ENCODE measurements around the gene ARFGEF3. TPM values are rescaled to one million over a fixed set of nuclear protein-coding genes. Genes with fewer than 3 reads are reported as not detected.

The ARFGEF3 gene
- total and polyA plus RNA-seq, 2 donors (not counting 1 experiment from before 2014, with no cell fraction given): not detected

- no peak for DNase-seq
- Mint-ChIP-seq H3K4me3 (no peak overlapping the region), H3K4me1 (no peaks in the 10 kb centered on the region), H3K27me3 (peaks cover 21% of the 10 kb centered on the region), H3K9me3 (ENCODE audit: insufficient read depth) (no peaks in the 10 kb centered on the region), H3K27ac (no peak overlapping the region)
- 62% methylated on average over 2 of the region's 7 CpGs for WGBS (ENCODE audit: insufficient coverage)
- CTCF ChIA-PET: interaction anchor here (1.0 kb wide), 1 partner anchor 177 kb away, joined by 4 read pairs; no protein-coding TSS in a partner anchor
- H3K9ac ChIP-seq (ENCODE audit: low read length): no peak overlapping the region
- intact Hi-C loops (cut with micrococcal nuclease): no loop called here
- TF ChIP-seq EZH2 (IDR thresholded peaks at IDR 0.05; ENCODE audit: borderline replicate concordance, insufficient read depth, low read depth, low read length, poor library complexity, severe bottlenecking) (no peak), CTCF (IDR thresholded peaks at IDR 0.05) (no peak)
- no peak overlapping the region for H3K27ac ChIP-seq (ENCODE audit: low read length in 2 of 2)
- no peak overlapping the region for H3K4me2 ChIP-seq (replicated peaks; ENCODE audit: low read depth, low read length, poor library complexity, severe bottlenecking)
- no peak for ATAC-seq (ENCODE audit: low read depth)
- H3K27me3 ChIP-seq (replicated peaks in 1 of 4; ENCODE audit: control extremely low read depth in 1 of 4, control insufficient read depth in 3 of 4, insufficient read depth in 4 of 4, low read length in 3 of 4): peaks cover 0 to 6% (median 0%) of the 10 kb centered on the region in 4 experiments
- H4K20me1 ChIP-seq (ENCODE audit: control insufficient read depth, insufficient read depth, low read length, poor library complexity, severe bottlenecking): no peaks in the 10 kb centered on the region
- peaks cover 0 to 2% (median 0%) of the 10 kb centered on the region in 3 donors for H3K9me3 ChIP-seq (ENCODE audit: control extremely low read depth in 1 of 3, control insufficient read depth in 2 of 3, insufficient read depth in 1 of 3, low read length in 2 of 3)
- no peak overlapping the region for H3K4me3 ChIP-seq (ENCODE audit: control extremely low read depth in 1 of 5, extremely low read depth in 1 of 5, insufficient read depth in 1 of 5, low read depth in 2 of 5, low read length in 4 of 5)
- H3K36me3 ChIP-seq (replicated peaks in 1 of 2; ENCODE audit: control extremely low read depth in 1 of 2, control insufficient read depth in 1 of 2, extremely low read depth in 1 of 2, insufficient read depth in 2 of 2, low read length in 1 of 2): no peaks in the 10 kb centered on the region
- POLR2A ChIA-PET: no interaction called here
- no peaks in the 10 kb centered on the region for H3K79me2 ChIP-seq (ENCODE audit: control insufficient read depth, insufficient read depth, low read length)
- no peaks in the 10 kb centered on the region for H3K4me1 ChIP-seq (ENCODE audit: control insufficient read depth in 2 of 2, insufficient read depth in 2 of 2, low read length in 2 of 2)
- no peak overlapping the region for H2AFZ ChIP-seq (ENCODE audit: insufficient read depth, low read depth, low read length, poor library complexity, severe bottlenecking)
Measured at GRCh38 chr6:138293428-138294395, 132.0 kb downstream of the ARFGEF3 start.

- no peak overlapping the region for H3K27ac Mint-ChIP-seq
- Histone ChIP-seq H3K79me2 (ENCODE audit: control insufficient read depth, insufficient read depth, low read length) (no peaks in the 10 kb centered on the region), H3K4me1 (ENCODE audit: control insufficient read depth in 2 of 2, insufficient read depth in 2 of 2, low read length in 2 of 2) (no peaks in the 10 kb centered on the region), H3K9me3 (ENCODE audit: control extremely low read depth in 1 of 3, control insufficient read depth in 2 of 3, insufficient read depth in 1 of 3, low read length in 2 of 3) (peaks cover 0 to 2% (median 0%) of the 10 kb centered on the region in 3 donors), H3K36me3 (replicated peaks in 1 of 2; ENCODE audit: control extremely low read depth in 1 of 2, control insufficient read depth in 1 of 2, extremely low read depth in 1 of 2, insufficient read depth in 2 of 2, low read length in 1 of 2) (no peaks in the 10 kb centered on the region), H3K9ac (ENCODE audit: low read length) (no peak overlapping the region), H3K4me2 (replicated peaks; ENCODE audit: low read depth, low read length, poor library complexity, severe bottlenecking) (no peak overlapping the region), H4K20me1 (ENCODE audit: control insufficient read depth, insufficient read depth, low read length, poor library complexity, severe bottlenecking) (no peaks in the 10 kb centered on the region), H3K27ac (ENCODE audit: low read length in 2 of 2) (no peak overlapping the region), H3K4me3 (ENCODE audit: control extremely low read depth in 1 of 5, extremely low read depth in 1 of 5, insufficient read depth in 1 of 5, low read depth in 2 of 5, low read length in 4 of 5) (no peak overlapping the region), H3K27me3 (replicated peaks in 1 of 4; ENCODE audit: control extremely low read depth in 1 of 4, control insufficient read depth in 3 of 4, insufficient read depth in 4 of 4, low read length in 3 of 4) (peaks cover 0 to 10% (median 2%) of the 10 kb centered on the region in 4 experiments), H2AFZ (ENCODE audit: insufficient read depth, low read depth, low read length, poor library complexity, severe bottlenecking) (no peak overlapping the region)
- no peaks in the 10 kb centered on the region for H3K9me3 Mint-ChIP-seq (ENCODE audit: insufficient read depth)
- WGBS (ENCODE audit: insufficient coverage): 85% methylated on average over 7 of the region's 9 CpGs
- no peak overlapping the region for H3K4me3 Mint-ChIP-seq
- ChIA-PET CTCF (no interaction called here), POLR2A (no interaction called here)
- peaks cover 31% of the 10 kb centered on the region for H3K27me3 Mint-ChIP-seq
- intact Hi-C loops (cut with micrococcal nuclease): no loop called here
- DNase-seq (no peak), ATAC-seq (ENCODE audit: low read depth) (no peak)
- no peak for TF ChIP-seq EZH2 (IDR thresholded peaks at IDR 0.05; ENCODE audit: borderline replicate concordance, insufficient read depth, low read depth, low read length, poor library complexity, severe bottlenecking)
- no peak for TF ChIP-seq CTCF (IDR thresholded peaks at IDR 0.05)
- H3K4me1 Mint-ChIP-seq: no peaks in the 10 kb centered on the region
Measured at GRCh38 chr6:138296381-138296780, 134.6 kb downstream of the ARFGEF3 start.
